OCI-LY7 (cell line): Measurements from ENCODE around the gene RAB29.

Experiments used
- EZH2phosphoT487 ChIP-seq: fragments of 200-600 bp; sonication (generic); IDR thresholded peaks from 2 replicates; pipeline ENCODE4 v1.6.1; 2018; ENCODE audit warnings: low read depth, borderline replicate concordance, mild to moderate bottlenecking, mixed run types, antibody characterized with exemption, low read length, moderate library complexity, mixed read lengths
- TF ChIP-seq, protein P1 (sequence below): fragments of 200-600 bp; sonication (generic); conservative IDR thresholded peaks from 2 replicates; pipeline ENCODE4 v1.5.1; 2014; ENCODE audit warnings: mild to moderate bottlenecking, antibody characterized with exemption, low read length, moderate library complexity, mixed read lengths

GRCh38 chr1:205733438-205734175 is 41.7 kb downstream of the RAB29 start:
- TF ChIP-seq, protein P1, sequence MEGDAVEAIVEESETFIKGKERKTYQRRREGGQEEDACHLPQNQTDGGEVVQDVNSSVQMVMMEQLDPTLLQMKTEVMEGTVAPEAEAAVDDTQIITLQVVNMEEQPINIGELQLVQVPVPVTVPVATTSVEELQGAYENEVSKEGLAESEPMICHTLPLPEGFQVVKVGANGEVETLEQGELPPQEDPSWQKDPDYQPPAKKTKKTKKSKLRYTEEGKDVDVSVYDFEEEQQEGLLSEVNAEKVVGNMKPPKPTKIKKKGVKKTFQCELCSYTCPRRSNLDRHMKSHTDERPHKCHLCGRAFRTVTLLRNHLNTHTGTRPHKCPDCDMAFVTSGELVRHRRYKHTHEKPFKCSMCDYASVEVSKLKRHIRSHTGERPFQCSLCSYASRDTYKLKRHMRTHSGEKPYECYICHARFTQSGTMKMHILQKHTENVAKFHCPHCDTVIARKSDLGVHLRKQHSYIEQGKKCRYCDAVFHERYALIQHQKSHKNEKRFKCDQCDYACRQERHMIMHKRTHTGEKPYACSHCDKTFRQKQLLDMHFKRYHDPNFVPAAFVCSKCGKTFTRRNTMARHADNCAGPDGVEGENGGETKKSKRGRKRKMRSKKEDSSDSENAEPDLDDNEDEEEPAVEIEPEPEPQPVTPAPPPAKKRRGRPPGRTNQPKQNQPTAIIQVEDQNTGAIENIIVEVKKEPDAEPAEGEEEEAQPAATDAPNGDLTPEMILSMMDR = no peak
- TF ChIP-seq EZH2phosphoT487 = no peak
